ENCODE results near the gene DNAH12. TPM values are rescaled to one million over a fixed set of nuclear protein-coding genes. Genes with fewer than 3 reads are reported as not detected.

DNAH12 gene
- polyA plus RNA-seq, 2 of the 4 experiments (the other 2 are of a cell fraction) = 0.05 to 0.09 TPM

- CTCF ChIA-PET = interaction anchor here (3.4 kb wide), 1 partner anchor 39 kb away, joined by 12 read pairs; no protein-coding TSS in a partner anchor
Observed at GRCh38 chr3:57436195-57436761, 107.9 kb downstream of the DNAH12 start.

GRCh38 chr3:57434041-57434440 lies 110.1 kb downstream of the DNAH12 start:
- no peak for FAIRE-seq
- no peak overlapping the region for H3K4me3 ChIP-seq
- WGBS (ENCODE audit: missing lambda C conversion rate) = 43% methylated on average over 4 of the region's 4 CpGs
- ChIA-PET CTCF (interaction anchor here (0.9 to 3.4 kb wide), 7 partner anchors 13 to 265 kb away, joined by 3 to 12 read pairs (median 5); no protein-coding TSS in a partner anchor), POLR2A (no interaction called here)
- no peak overlapping the region for H3K27ac ChIP-seq
- 0 out of 3 replicates have a peak, but pooled peaks cover 3% of the 10 kb centered on the region for H3K4me1 ChIP-seq
- peak; percentile 77 to 79; a peak in 5 of 6 replicates for ATAC-seq
- TF ChIP-seq NFE2L2 (conservative IDR thresholded peaks at IDR 0.05; ENCODE audit: low read length) (no peak), HES2 (IDR thresholded peaks at IDR 0.05) (no peak), FOSL2 (IDR thresholded peaks at IDR 0.05) (no peak), FOSL2 (CRISPR knock-in tag; IDR thresholded peaks at IDR 0.05) (no peak), SMC3 (IDR thresholded peaks at IDR 0.05) (peak; percentile 45; the same call in 2 of the 3 replicates), CTCF (IDR thresholded peaks at IDR 0.05) (peak; percentile 39; the same call in 2 of the 3 replicates), ELK1 (IDR thresholded peaks at IDR 0.05; ENCODE audit: low read depth, low read length) (no peak), RAD21 (conservative IDR thresholded peaks at IDR 0.05 in 1 of 2, IDR thresholded peaks at IDR 0.05 in 1 of 2) (peak; percentile 27 to 46; a peak in 3 of 5 replicates), TFCP2L1 (CRISPR knock-in tag; IDR thresholded peaks at IDR 0.05) (no peak), ESRRA (IDR thresholded peaks at IDR 0.05; ENCODE audit: borderline replicate concordance, low read length) (no peak)
- no peaks in the 10 kb centered on the region for H3K9me3 ChIP-seq
- DNase-seq (ENCODE audit: low read depth in 1 of 2, low spot score in 1 of 2) = peak; percentile 27 to 47
- H3K4me2 ChIP-seq = no peak overlapping the region

More at GRCh38 chr3:57436195-57436761, 107.9 kb downstream of the DNAH12 start:
- Histone ChIP-seq H3K4me3 (no peak overlapping the region), H3K4me1 (0 out of 3 replicates have a peak, but pooled peaks cover 3% of the 10 kb centered on the region), H3K27ac (no peak overlapping the region), H3K9me3 (no peaks in the 10 kb centered on the region), H3K4me2 (no peak overlapping the region)
- POLR2A ChIA-PET = no interaction called here
- FAIRE-seq (no peak), DNase-seq (ENCODE audit: low read depth in 1 of 2, low spot score in 1 of 2) (no peak), ATAC-seq (no peak)
- TF ChIP-seq MAFK (IDR thresholded peaks at IDR 0.05; ENCODE audit: partially characterized antibody) = no peak
- WGBS (ENCODE audit: missing lambda C conversion rate) = 50% methylated on average over 1 of the region's 1 CpG

GRCh38 chr3:57423335-57423734 lies 120.8 kb downstream of the DNAH12 start:
- no peaks in the 10 kb centered on the region for H3K4me1 ChIP-seq
- no peak overlapping the region for H3K4me3 ChIP-seq
- H3K27ac ChIP-seq = no peak overlapping the region
- H3K9me3 ChIP-seq = no peaks in the 10 kb centered on the region
- CTCF ChIA-PET = interaction anchor here (2.6 kb wide), 1 partner anchor 26 kb away, joined by 8 read pairs; no protein-coding TSS in a partner anchor
- POLR2A ChIA-PET = no interaction called here
- DNase-seq (ENCODE audit: low read depth in 1 of 2, low spot score in 1 of 2) (no peak), FAIRE-seq (no peak), ATAC-seq (no peak)
- TF ChIP-seq RCOR1 (IDR thresholded peaks at IDR 0.05; ENCODE audit: low read depth, low read length) (no peak), POLR2AphosphoS2 (conservative IDR thresholded peaks at IDR 0.05; ENCODE audit: low read length) (no peak), ZFP36 (IDR thresholded peaks at IDR 0.05; ENCODE audit: borderline replicate concordance, partially characterized antibody) (no peak), JUN (IDR thresholded peaks at IDR 0.05) (no peak), HEYL (CRISPR knock-in tag; IDR thresholded peaks at IDR 0.05) (no peak), USF2 (IDR thresholded peaks at IDR 0.05) (no peak), E2F6 (IDR thresholded peaks at IDR 0.05; ENCODE audit: borderline replicate concordance, low read depth) (no peak), HES2 (IDR thresholded peaks at IDR 0.05) (no peak), ZSCAN20 (CRISPR knock-in tag; IDR thresholded peaks at IDR 0.05) (no peak), ATOH8 (CRISPR knock-in tag; IDR thresholded peaks at IDR 0.05; ENCODE audit: low read depth) (no peak), KDM1A (IDR thresholded peaks at IDR 0.05; ENCODE audit: low read depth) (no peak), ZNF302 (CRISPR knock-in tag; IDR thresholded peaks at IDR 0.05) (no peak), CEBPB (IDR thresholded peaks at IDR 0.05) (no peak), EHMT2 (IDR thresholded peaks at IDR 0.05; ENCODE audit: low read depth) (no peak), NR3C1 (IDR thresholded peaks at IDR 0.05) (no peak)
- 53% methylated on average over 3 of the region's 3 CpGs for WGBS (ENCODE audit: missing lambda C conversion rate)
- no peak overlapping the region for H3K4me2 ChIP-seq

Measured in A549 (cell line).